ENCODE data around the gene LRIT3.

LRIT3 gene

DNA sequence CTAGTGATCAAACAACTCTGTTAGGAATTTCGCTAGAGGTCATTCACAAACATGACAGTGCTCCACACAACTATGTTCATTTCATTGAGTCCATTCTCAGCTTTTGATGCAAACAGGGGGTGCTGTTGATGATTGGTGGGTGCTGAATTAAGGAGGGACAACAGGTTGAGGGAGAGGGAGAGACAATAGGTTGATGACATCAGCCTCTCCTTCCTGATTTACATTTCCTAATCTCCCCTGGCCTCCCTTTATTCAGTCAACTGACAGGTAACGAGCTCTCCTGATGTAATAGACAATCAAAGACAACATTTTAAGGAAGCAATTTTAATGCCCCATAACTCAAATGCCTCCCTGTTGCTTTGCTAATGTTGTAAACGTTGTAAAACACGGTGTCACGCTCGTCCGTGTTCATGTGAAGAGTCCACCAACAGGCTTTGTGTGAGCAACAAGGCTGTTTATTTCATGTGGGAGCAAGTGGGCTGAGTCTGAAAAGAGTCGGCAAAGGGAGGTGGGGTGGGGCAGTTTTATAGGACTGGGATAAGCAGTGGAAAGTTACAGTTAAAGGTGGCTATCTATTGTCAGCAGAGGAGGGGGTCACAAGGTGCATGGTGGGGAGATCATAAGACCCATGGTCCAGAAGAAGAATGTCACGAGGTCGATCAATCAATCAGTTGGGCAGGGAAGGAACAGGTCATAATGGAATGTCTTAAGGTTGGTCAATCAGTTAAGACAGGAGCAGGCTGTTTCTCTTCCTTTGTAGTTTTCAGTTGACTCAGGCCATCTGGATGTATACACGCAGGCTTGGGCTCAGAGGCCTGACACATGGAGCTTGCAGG is 37.1 kb upstream of the LRIT3 start:
- TF ChIP-seq, protein P1, sequence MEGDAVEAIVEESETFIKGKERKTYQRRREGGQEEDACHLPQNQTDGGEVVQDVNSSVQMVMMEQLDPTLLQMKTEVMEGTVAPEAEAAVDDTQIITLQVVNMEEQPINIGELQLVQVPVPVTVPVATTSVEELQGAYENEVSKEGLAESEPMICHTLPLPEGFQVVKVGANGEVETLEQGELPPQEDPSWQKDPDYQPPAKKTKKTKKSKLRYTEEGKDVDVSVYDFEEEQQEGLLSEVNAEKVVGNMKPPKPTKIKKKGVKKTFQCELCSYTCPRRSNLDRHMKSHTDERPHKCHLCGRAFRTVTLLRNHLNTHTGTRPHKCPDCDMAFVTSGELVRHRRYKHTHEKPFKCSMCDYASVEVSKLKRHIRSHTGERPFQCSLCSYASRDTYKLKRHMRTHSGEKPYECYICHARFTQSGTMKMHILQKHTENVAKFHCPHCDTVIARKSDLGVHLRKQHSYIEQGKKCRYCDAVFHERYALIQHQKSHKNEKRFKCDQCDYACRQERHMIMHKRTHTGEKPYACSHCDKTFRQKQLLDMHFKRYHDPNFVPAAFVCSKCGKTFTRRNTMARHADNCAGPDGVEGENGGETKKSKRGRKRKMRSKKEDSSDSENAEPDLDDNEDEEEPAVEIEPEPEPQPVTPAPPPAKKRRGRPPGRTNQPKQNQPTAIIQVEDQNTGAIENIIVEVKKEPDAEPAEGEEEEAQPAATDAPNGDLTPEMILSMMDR (IDR thresholded peaks at IDR 0.05; ENCODE audit: borderline replicate concordance, insufficient read depth, low read depth, low read length), result no peak
- no peak overlapping the region for H3K4me3 ChIP-seq (ENCODE audit: low read depth, low read length)

DNA sequence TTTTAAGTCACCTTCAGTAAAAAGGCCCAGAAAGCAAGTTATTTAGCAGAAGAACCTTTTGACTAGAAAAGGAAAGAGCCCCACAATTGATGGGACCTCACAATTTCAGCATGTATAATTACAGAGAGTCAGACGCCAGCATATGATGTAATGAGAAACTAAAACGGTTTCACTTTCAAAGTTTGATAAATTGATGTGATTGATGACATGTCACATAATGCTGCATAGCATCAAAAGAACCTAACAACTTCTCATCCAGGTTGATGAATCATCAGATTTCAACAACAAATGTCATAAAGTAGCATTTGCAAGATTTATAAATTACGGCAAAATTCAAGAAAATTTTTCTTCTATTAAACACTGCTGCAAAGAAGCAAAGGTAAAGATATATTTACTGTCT is 36.2 kb upstream of the LRIT3 start:
- TF ChIP-seq, protein P1 (IDR thresholded peaks at IDR 0.05; ENCODE audit: borderline replicate concordance, insufficient read depth, low read depth, low read length), result no peak
- H3K4me3 ChIP-seq (ENCODE audit: low read depth, low read length), result no peak overlapping the region

- H3K4me3 ChIP-seq (ENCODE audit: low read depth, low read length), result peak within 1 kb of the TSS; percentile 96
- TF ChIP-seq, protein P1 (IDR thresholded peaks at IDR 0.05; ENCODE audit: borderline replicate concordance, insufficient read depth, low read depth, low read length), result no peak
Measured at GRCh38 chr4:109815151-109816081, 32.5 kb upstream of the LRIT3 start, which contains the start of gene GAR1. GAR1 (plus strand) TSS chr4:109815762; CDS start chr4:109816165, 403 bp downstream.

GRCh38 chr4:109816082-109816442 is 31.8 kb upstream of the LRIT3 start:
- peak overlapping the region; percentile 96 for H3K4me3 ChIP-seq (ENCODE audit: low read depth, low read length)
- TF ChIP-seq, protein P1 (IDR thresholded peaks at IDR 0.05; ENCODE audit: borderline replicate concordance, insufficient read depth, low read depth, low read length), result no peak

GRCh38 chr4:109816894-109817293 is 31.0 kb upstream of the LRIT3 start:
- peak overlapping the region; percentile 96 for H3K4me3 ChIP-seq (ENCODE audit: low read depth, low read length)

DNA sequence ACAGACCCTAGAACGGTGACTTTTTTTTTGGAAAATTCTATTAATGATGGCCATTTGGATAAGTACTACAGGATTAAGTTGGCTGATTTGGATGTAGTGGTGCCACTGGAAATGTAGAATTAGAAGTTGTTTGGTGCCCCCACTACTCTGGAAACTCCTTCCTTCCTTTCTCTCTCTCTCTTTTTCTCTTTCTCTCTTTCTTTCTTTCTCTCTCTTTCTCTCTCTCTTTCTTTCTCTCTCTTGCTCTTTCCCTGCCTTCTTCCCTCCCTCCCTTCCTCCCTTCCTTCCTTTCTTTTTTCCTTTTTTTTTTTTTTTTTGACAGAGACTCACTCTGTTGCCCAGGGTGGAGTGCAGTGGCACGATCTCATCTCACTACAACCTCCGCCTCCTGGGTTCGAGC is 29.6 kb upstream of the LRIT3 start:
- H3K4me3 ChIP-seq (ENCODE audit: low read depth, low read length), result no peak overlapping the region
- TF ChIP-seq, protein P1 (IDR thresholded peaks at IDR 0.05; ENCODE audit: borderline replicate concordance, insufficient read depth, low read depth, low read length), result no peak

More at GRCh38 chr4:109816894-109817293, 31.0 kb upstream of the LRIT3 start:
- TF ChIP-seq, protein P1 (IDR thresholded peaks at IDR 0.05; ENCODE audit: borderline replicate concordance, insufficient read depth, low read depth, low read length), result no peak
